ENCODE data around the gene TRIM74.
"Not testable (repeated sequence)": the region's sequence is repeated elsewhere in the genome, so short reads cannot be mapped to it uniquely, and the experiment has no call there.

Gene TRIM74

GRCh38 chr7:72954563-72955198 is 14.6 kb downstream of the TRIM74 start:
- not testable (repeated sequence) for DNase-seq

GRCh38 chr7:72953901-72954562 is 15.2 kb downstream of the TRIM74 start:
- not testable (repeated sequence) for DNase-seq

- not testable (repeated sequence) for DNase-seq
These were observed 18.8 kb downstream of the TRIM74 start for GRCh38 chr7:72950432-72950831.

GRCh38 chr7:72949686-72950085 is 19.6 kb downstream of the TRIM74 start:
- not testable (repeated sequence) for DNase-seq

DNA sequence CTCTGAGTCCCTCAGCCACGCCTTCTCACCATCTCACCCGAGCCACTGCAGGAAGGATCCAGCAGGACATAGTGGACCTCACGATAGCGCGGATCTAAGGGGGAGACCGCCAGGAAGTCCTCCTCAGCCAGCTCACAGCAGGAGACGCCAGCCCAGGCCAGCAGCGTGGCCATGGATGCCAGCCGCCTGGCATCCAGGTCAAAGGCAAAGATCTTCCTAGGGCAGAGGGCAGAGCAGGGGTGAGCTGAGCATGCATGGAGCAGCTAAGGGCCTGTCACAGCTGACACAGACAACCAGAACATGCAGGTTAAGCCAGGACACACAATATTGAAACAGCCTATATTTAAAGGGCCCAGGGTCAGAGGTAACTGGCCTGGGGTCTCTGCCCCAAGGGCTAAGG is 20.0 kb downstream of the TRIM74 start:
- DNase-seq, result not testable (repeated sequence)

GRCh38 chr7:72948714-72949113 is 20.6 kb downstream of the TRIM74 start:
- not testable (repeated sequence) for DNase-seq

DNA sequence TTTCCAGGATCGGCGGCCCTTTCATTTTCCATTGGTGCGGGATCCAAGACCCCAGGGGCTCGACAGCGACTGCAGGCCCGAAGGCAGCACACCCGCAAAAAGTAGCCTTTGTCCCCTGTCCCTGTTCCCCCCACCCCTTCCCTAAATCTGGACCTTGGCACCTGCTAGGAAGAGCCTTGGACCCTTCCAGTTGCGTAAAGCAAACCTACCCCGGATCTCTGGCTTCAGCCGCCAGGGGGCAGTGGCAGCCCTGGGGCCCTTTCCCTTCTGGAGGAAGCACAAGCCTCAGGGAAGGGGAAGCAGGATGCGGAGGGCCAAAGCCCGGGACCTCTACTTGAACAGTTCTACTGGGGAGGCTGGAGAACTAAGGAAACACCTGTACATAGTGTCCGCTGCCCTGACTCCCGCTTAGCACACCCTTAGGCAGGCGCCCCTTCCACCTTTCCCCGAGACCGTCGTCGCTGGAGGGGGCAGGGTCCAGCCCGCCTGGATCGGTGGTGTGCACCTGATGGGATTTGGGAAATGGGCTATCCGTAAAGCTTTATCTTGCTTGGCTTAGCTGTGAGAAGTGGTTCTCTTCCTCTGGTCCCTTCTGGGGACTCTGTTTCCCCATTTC is 23.0 kb downstream of the TRIM74 start:
- DNase-seq, result not testable (repeated sequence)

DNA sequence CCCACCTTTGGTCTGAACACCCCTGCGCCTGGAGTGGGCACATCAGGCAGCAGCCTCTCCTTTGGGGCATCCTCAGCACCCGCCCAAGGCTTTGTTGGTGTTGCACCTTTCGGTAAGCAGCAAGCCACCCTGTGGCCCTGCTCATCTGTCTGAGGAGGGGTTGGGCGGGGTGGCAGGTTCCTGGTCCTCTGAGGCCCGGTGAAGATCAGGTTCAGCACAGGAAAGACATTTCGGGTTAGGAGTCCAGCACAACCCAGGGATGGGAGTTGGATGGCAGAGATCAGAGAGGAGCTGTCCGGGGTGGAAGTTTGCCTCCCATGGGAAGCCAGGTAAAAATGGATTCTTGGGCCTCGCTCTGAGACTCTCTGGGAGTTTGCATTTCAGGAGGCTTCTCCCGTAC is 23.7 kb downstream of the TRIM74 start:
- not testable (repeated sequence) for DNase-seq

DNA sequence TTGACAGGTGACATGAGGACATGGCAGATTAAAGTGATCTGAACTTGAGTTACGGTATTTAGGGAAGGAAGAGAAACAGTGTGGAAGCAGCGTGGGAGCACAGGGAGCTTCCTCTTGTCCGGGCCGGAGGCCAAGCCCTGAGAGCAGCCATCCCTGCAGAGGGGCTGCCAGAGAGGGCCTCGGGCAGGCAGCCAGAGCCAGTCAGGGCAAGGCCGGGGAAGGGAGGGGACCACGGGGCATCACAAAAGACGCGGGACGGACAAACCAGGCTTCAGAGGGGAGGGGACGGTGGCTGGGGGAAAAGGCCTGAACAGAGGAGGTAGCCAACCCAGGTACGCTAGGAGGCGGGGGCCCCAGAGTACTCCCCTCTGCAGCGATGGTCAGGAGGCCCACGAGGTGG is 24.3 kb downstream of the TRIM74 start:
- not testable (repeated sequence) for DNase-seq

DNA sequence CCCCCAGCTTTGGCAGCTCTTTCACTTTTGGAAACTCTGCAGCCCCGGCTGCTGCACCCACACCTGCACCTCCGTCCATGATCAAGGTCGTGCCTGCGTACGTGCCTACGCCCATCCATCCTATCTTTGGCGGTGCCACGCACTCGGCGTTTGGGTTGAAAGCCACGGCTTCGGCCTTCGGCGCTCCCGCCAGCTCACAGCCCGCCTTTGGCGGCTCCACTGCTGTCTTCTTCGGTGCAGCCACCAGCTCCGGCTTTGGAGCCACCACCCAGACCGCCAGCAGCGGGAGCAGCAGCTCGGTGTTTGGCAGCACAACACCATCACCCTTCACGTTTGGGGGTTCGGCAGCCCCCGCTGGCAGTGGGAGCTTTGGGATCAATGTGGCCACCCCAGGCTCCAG is 26.3 kb downstream of the TRIM74 start:
- DNase-seq, result peak; percentile 12

DNA sequence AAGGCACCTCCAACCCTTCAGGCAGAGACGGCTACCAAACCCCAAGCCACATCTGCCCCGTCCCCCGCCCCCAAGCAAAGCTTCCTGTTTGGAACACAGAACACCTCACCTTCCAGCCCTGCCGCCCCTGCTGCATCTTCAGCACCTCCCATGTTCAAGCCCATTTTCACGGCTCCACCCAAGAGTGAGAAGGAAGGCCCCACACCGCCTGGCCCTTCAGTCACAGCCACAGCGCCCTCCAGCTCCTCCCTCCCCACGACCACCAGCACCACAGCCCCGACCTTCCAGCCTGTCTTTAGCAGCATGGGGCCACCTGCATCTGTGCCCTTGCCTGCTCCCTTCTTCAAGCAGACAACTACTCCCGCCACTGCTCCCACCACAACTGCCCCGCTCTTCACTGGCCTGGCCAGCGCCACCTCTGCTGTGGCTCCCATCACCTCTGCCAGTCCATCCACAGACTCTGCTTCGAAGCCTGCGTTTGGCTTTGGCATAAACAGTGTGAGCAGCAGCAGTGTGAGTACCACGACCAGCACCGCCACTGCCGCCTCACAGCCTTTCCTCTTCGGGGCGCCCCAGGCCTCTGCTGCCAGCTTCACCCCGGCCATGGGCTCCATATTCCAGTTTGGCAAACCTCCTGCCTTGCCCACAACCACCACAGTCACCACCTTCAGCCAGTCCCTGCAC is 27.1 kb downstream of the TRIM74 start:
- peak; percentile 17 for DNase-seq

- DNase-seq, result not testable (repeated sequence)
These were observed 41.0 kb downstream of the TRIM74 start for GRCh38 chr7:72928216-72928615.

GRCh38 chr7:72927791-72928190 is 41.5 kb downstream of the TRIM74 start:
- DNase-seq, result not testable (repeated sequence)

DNA sequence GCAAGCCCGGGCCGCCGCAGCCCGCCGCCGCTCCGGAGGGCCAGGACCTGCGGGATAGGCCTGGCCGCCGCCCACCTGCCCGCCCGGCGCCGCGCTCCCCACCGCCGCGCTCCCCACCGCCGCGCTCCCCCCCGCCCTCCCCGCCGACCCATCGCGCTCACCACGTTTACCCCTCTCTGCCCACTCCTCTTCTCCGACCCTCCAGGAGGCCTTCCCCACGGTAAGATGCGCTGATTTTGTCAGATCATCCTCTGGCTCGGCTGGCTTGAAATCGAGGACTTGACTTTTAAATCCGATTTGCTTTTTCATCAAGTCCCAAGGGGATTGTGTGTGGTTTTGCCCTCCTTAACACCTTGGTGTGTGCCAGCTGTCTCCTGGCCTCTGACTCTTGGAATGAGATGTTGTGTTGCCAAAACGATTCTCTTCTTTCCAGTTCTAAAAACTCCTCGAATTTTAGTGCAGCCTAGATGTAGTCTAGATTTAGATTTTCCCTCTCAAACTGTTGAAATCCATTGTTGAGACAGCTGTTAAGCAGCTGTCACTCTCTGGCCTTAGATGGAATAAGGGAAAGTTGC is 43.6 kb downstream of the TRIM74 start:
- no peak for DNase-seq

DNA sequence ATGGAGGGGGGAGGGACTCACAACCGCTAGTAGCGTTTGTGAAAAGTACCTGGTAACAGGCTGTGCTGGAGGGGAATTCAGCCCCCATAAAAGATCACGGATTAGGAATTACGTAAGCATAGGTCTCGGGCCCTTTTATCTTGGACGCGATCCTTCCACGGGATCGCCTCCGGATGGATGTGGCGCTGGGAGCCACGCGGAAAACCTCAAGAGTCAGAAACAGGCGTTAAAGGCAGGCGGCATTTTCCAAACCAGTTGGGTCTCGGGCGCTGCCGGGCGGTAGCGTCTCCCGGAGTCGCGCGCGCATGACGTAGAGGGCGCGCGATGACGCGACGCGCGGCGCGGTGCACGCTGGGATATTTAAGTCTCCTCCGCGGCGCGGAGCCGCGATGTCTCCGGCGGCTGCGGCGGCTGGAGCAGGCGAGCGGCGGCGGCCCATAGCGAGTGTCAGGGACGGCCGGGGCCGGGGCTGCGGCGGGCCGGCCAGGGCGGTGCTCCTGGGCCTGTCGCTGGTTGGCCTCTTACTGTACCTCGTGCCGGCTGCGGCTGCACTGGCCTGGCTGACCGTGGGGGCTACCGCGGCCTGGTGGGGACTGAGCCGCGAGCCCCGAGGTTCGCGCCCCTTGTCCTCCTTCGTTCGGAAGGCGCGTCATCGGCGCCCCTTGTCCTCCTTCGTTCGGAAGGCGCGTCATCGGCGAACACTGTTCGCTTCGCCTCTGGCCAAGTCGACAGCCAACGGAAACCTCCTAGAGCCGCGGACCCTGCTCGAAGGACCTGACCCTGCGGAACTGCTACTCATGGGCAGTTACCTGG is 44.3 kb downstream of the TRIM74 start, which contains the start of gene POM121:
POM121 (plus strand) TSS at position 363 of the 813 bp plus-strand sequence; CDS start at position 390, 27 bp downstream.
- peak; percentile 89 for DNase-seq

GRCh38 chr7:72924386-72924732 is 44.9 kb downstream of the TRIM74 start:
- peak; percentile 41 for DNase-seq

GRCh38 chr7:72919256-72919775 is 50.0 kb downstream of the TRIM74 start:
- DNase-seq, result no peak

DNA sequence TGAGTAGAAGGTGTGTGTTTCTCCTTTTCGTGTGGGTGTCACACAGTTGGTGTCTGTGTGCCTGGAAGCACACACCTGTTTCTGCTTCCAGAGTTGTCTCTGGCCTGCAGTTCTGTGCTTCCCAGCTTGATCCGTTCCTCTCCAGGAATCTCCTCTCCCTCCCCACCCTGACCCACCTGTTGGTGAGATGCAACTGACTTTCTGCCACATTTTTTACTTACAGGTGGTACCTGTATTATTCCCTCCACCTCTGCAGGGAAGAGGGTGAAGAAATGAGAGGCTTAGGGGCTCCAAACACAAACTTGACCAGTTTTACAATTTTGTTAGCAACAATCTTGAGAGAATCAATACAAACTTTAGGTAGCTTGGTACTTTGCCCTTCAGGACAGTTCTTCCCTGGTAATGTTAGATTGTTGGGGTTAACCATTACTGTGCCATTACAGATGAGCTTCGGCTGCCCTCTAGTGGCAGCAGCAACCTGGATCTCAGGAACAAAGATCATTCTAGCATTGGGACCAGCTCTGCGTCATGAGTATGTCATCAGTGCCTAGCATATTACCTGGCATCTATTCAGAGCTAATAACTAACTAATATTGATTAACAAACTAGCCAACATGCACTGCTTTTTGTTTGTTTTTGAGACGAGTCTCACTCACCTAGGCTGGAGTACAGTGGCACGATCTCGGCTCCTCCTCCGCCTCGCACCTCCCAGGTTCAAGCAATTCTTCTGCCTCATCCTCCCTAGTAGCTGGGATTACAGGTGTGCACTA is 54.3 kb downstream of the TRIM74 start:
- DNase-seq, result peak; percentile 71

GRCh38 chr7:72913750-72914149 is 55.5 kb downstream of the TRIM74 start:
- peak; percentile 57 for DNase-seq

DNA sequence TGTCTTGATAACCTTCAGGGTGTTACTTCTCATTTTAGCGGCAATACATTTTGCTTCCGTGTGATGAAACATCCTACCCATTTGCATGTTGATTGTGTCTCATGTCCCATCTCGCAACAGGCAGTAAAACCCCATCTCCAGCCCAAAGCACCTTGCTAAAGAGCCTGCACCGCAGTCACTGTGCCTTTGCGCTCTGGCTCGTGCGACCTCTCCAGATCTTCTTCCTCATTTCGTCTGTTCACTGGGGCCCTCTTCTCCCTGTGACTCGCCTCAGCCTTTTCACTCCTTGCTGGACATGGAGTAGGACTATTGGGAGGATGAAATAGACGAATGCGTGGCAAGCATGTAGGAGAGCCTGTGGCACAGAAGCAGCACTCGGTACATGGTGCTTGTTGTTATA is 57.9 kb downstream of the TRIM74 start:
- not testable (repeated sequence) for DNase-seq
